ENCODE results near the gene SAMD8. TPM values are rescaled to one million over a fixed set of nuclear protein-coding genes. Genes with fewer than 3 reads are reported as not detected.
A peak's percentile ranks its signal among the peaks of the same experiment; 100 is the strongest.
"Not testable (repeated sequence)": the region's sequence is repeated elsewhere in the genome, so short reads cannot be mapped to it uniquely, and the experiment has no call there.

The SAMD8 gene
- total and polyA plus RNA-seq, 11 donors, result 7.5 to 43.0 (median 23.4) TPM

DNA sequence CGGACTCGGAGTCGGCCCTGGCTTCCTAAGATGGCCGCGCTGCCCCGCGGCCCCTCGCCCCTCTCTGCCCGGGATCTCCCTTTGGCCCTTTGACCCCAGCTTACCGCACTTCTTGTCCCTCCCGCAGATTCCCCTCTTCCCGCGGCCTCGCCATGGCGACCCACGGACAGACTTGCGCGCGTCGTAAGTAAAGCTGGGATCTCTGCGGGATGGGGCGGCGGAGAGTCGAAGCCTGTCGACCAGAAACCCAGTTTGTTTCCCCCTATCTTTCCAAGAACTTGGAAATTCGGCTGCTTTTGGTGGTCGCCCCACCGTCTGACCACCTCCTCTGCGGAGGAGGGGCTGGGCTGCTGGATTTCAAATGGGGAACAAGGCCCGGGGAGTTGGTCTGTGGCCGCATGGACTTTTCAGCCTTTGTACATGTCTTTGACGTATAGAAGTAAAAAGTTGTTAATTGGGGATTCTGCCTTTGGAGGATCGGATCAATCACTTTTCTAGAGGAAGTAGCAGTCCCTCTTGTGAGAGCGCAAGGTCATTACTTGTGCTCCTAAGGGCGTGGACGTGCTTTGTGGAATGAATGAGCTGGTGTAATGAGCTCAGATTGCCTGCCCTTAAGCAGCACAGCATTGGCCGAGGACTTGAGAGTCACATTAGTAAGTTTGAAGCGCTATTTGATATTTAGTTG lies 99.7 kb downstream of the SAMD8 start:
- intact Hi-C loops (cut with DNase I), result loop anchor here in 4 of 10 donors (2.0 to 10.0 kb wide), 4 partner anchors 16 to 99 kb away; partner anchors contain the start of gene SAMD8 (in 3 of the 4)
- DNase-seq, result peak in 1 of 5 donors; percentile 41
- ATAC-seq, result peak in 2 of 4 donors; percentile 23 to 44
- Histone ChIP-seq H3K9me3 (no peaks in the 10 kb centered on the region), H3K4me3 (peak overlapping the region; percentile 78 to 100 (median 91)), H3K4me1 (peaks cover 2 to 59% (median 43%) of the 10 kb centered on the region in 12 donors), H3K27me3 (no peaks in the 10 kb centered on the region), H3K36me3 (peaks cover 0 to 44% (median 41%) of the 10 kb centered on the region in 9 donors), H3K27ac (peak overlapping the region; percentile 98 to 100 (median 100))
- TF ChIP-seq, protein P1, sequence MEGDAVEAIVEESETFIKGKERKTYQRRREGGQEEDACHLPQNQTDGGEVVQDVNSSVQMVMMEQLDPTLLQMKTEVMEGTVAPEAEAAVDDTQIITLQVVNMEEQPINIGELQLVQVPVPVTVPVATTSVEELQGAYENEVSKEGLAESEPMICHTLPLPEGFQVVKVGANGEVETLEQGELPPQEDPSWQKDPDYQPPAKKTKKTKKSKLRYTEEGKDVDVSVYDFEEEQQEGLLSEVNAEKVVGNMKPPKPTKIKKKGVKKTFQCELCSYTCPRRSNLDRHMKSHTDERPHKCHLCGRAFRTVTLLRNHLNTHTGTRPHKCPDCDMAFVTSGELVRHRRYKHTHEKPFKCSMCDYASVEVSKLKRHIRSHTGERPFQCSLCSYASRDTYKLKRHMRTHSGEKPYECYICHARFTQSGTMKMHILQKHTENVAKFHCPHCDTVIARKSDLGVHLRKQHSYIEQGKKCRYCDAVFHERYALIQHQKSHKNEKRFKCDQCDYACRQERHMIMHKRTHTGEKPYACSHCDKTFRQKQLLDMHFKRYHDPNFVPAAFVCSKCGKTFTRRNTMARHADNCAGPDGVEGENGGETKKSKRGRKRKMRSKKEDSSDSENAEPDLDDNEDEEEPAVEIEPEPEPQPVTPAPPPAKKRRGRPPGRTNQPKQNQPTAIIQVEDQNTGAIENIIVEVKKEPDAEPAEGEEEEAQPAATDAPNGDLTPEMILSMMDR (IDR thresholded peaks at IDR 0.05), result no peak
- no peak for TF ChIP-seq POLR2A (IDR thresholded peaks at IDR 0.05)
- 0 to 1% (median 1%) methylated on average over 28 to 38 of the region's 38 CpGs for WGBS, 4 donors

- WGBS, 4 donors, result 59 to 68% (median 66%) methylated on average over 6 of the region's 6 CpGs
- peak overlapping the region in 2 of 12 donors; percentile 39 to 100 for H3K27ac ChIP-seq
- H3K4me1 ChIP-seq, result peaks cover 2 to 71% (median 54%) of the 10 kb centered on the region in 12 donors
- TF ChIP-seq POLR2A (IDR thresholded peaks at IDR 0.05), result no peak
- TF ChIP-seq, protein P1 (IDR thresholded peaks at IDR 0.05), result no peak
- DNase-seq, result peak in 1 of 5 donors; percentile 10
- no peak for ATAC-seq
- H3K9me3 ChIP-seq, result no peaks in the 10 kb centered on the region
- peak overlapping the region in 10 of 12 donors; percentile 82 to 100 (median 91) for H3K4me3 ChIP-seq
- intact Hi-C loops (cut with DNase I), result loop anchor here in 3 of 10 donors (5.0 to 10.0 kb wide), 2 partner anchors 98 to 100 kb away; partner anchors contain the start of gene SAMD8 (in 3 of the 3)
- no peaks in the 10 kb centered on the region for H3K27me3 ChIP-seq
- H3K36me3 ChIP-seq, result peaks cover 0 to 56% (median 53%) of the 10 kb centered on the region in 9 donors
Observed at GRCh38 chr10:75212343-75212742, 100.9 kb downstream of the SAMD8 start.

GRCh38 chr10:75220274-75220673 lies 108.8 kb downstream of the SAMD8 start:
- peak in 1 of 5 donors; percentile 7 for DNase-seq
- Histone ChIP-seq H3K9me3 (no peaks in the 10 kb centered on the region), H3K4me3 (no peak overlapping the region), H3K4me1 (peaks cover 10 to 84% (median 57%) of the 10 kb centered on the region in 12 donors), H3K27ac (peak overlapping the region in 4 of 12 donors; percentile 5 to 28 (median 20)), H3K36me3 (peaks cover 4 to 100% (median 92%) of the 10 kb centered on the region in 9 donors), H3K27me3 (no peaks in the 10 kb centered on the region)
- TF ChIP-seq, protein P1 (IDR thresholded peaks at IDR 0.05), result no peak
- no peak for TF ChIP-seq POLR2A (IDR thresholded peaks at IDR 0.05)
- WGBS, 4 donors, result 50 to 71% (median 63%) methylated on average over 4 of the region's 4 CpGs
- peak in 2 of 4 donors; percentile 34 to 47 for ATAC-seq
- intact Hi-C loops (cut with DNase I), result loop anchor here in 2 of 10 donors (5.0 to 10.0 kb wide), 2 partner anchors 108 to 315 kb away; partner anchors contain the start of gene SAMD8 (in 1 of the 2)

DNA sequence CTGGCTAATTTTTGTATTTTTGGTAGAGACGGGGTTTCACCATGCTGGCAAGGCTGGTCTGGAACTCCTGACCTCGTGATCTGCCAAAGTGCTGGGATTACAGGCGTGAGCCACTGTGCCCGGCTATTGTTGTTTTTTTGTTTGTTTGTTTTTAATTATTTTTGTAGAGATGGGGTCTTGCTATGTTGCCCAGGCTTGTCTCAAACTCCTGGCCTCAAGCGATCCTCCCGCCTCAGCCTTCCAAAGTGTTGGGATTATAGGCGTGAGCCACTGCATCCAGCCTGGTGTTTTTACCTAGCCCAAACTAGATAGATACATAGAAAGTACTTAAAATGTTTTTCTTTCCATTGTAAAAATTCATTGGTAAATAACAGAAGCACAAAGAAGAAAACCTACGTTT lies 110.0 kb downstream of the SAMD8 start:
- not testable (repeated sequence) for H3K4me3 ChIP-seq, DNase-seq, H3K27me3 ChIP-seq, H3K27ac ChIP-seq, H3K9me3 ChIP-seq, ATAC-seq
- Histone ChIP-seq H3K4me1 (peaks cover 21 to 84% (median 56%) of the 10 kb centered on the region in 12 donors), H3K36me3 (peaks cover 4 to 100% (median 80%) of the 10 kb centered on the region in 9 donors)
- intact Hi-C loops (cut with DNase I), result loop anchor here in 2 of 10 donors (5.0 to 10.0 kb wide), 2 partner anchors 109 to 317 kb away; partner anchors contain the start of gene SAMD8 (in 1 of the 2)
- 85 to 92% (median 89%) methylated on average over 8 of the region's 8 CpGs for WGBS, 4 donors

Data from heart left ventricle (tissue), 16 donors.